ENCODE data around the gene OTUB2.

OTUB2 gene

GRCh38 chr14:93986955-93987354 lies 39.2 kb upstream of the OTUB2 start:
- TF ChIP-seq CTCF (IDR thresholded peaks at IDR 0.05; ENCODE audit: low read depth, low read length) = no peak
- H3K9me3 ChIP-seq (ENCODE audit: severe bottlenecking) = no peaks in the 10 kb centered on the region
- no peak overlapping the region for H3K27ac ChIP-seq
- no peaks in the 10 kb centered on the region for H3K27me3 ChIP-seq (ENCODE audit: insufficient read depth, low read depth, severe bottlenecking)
- H3K36me3 ChIP-seq = no peaks in the 10 kb centered on the region
- H3K4me3 ChIP-seq (ENCODE audit: low read depth, low read length) = no peak overlapping the region
- DNase-seq = no peak

DNA sequence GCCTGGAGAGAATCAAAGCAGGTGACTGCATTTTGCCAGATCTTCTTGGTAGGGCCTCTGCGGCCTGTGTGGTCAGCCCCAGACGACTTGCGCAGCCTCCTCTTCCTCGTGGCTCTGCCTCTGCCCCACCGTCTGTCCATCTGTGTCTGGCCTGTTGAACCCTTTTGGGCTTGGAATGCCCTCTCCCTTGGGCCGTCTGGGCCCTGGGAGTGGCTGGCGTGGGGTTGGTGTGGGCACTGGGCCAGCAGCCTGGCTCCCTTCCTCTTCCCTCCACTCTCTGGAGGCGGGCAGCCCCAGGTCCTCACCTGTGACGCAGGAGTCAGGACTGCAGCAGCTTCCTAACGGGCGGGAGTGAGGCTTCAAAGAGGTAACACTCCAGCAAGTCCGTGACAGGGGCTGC lies 38.8 kb upstream of the OTUB2 start:
- no peak overlapping the region for H3K27ac ChIP-seq

GRCh38 chr14:93987815-93988476 lies 38.2 kb upstream of the OTUB2 start:
- H3K9me3 ChIP-seq (ENCODE audit: severe bottlenecking) = no peaks in the 10 kb centered on the region
- no peaks in the 10 kb centered on the region for H3K36me3 ChIP-seq
- no peak overlapping the region for H3K4me3 ChIP-seq (ENCODE audit: low read depth, low read length)
- H3K27ac ChIP-seq = no peak overlapping the region
- no peak for DNase-seq
- no peak for TF ChIP-seq CTCF (IDR thresholded peaks at IDR 0.05; ENCODE audit: low read depth, low read length)
- no peaks in the 10 kb centered on the region for H3K27me3 ChIP-seq (ENCODE audit: insufficient read depth, low read depth, severe bottlenecking)

More for the DNA sequence above, 38.8 kb upstream of the OTUB2 start:
- no peaks in the 10 kb centered on the region for H3K27me3 ChIP-seq (ENCODE audit: insufficient read depth, low read depth, severe bottlenecking)
- TF ChIP-seq CTCF (IDR thresholded peaks at IDR 0.05; ENCODE audit: low read depth, low read length) = no peak
- H3K9me3 ChIP-seq (ENCODE audit: severe bottlenecking) = no peaks in the 10 kb centered on the region
- no peak overlapping the region for H3K4me3 ChIP-seq (ENCODE audit: low read depth, low read length)
- H3K36me3 ChIP-seq = no peaks in the 10 kb centered on the region
- DNase-seq = no peak

- TF ChIP-seq CTCF (IDR thresholded peaks at IDR 0.05; ENCODE audit: low read depth, low read length) = no peak
Measured at GRCh38 chr14:93989939-93990338, 36.2 kb upstream of the OTUB2 start.

GRCh38 chr14:93991212-93991611 lies 34.9 kb upstream of the OTUB2 start:
- H3K9me3 ChIP-seq (ENCODE audit: severe bottlenecking) = no peaks in the 10 kb centered on the region
- no peaks in the 10 kb centered on the region for H3K27me3 ChIP-seq (ENCODE audit: insufficient read depth, low read depth, severe bottlenecking)
- H3K27ac ChIP-seq = no peak overlapping the region
- H3K36me3 ChIP-seq = no peaks in the 10 kb centered on the region
- no peak overlapping the region for H3K4me3 ChIP-seq (ENCODE audit: low read depth, low read length)
- TF ChIP-seq CTCF (IDR thresholded peaks at IDR 0.05; ENCODE audit: low read depth, low read length) = no peak
- no peak for DNase-seq

More at GRCh38 chr14:93989939-93990338, 36.2 kb upstream of the OTUB2 start:
- Histone ChIP-seq H3K27me3 (ENCODE audit: insufficient read depth, low read depth, severe bottlenecking) (no peaks in the 10 kb centered on the region), H3K36me3 (no peaks in the 10 kb centered on the region), H3K27ac (no peak overlapping the region), H3K9me3 (ENCODE audit: severe bottlenecking) (no peaks in the 10 kb centered on the region), H3K4me3 (ENCODE audit: low read depth, low read length) (no peak overlapping the region)
- no peak for DNase-seq

GRCh38 chr14:93991649-93992048 lies 34.5 kb upstream of the OTUB2 start:
- Histone ChIP-seq H3K36me3 (no peaks in the 10 kb centered on the region), H3K9me3 (ENCODE audit: severe bottlenecking) (no peaks in the 10 kb centered on the region), H3K27ac (no peak overlapping the region), H3K27me3 (ENCODE audit: insufficient read depth, low read depth, severe bottlenecking) (no peaks in the 10 kb centered on the region), H3K4me3 (ENCODE audit: low read depth, low read length) (no peak overlapping the region)
- TF ChIP-seq CTCF (IDR thresholded peaks at IDR 0.05; ENCODE audit: low read depth, low read length) = no peak
- no peak for DNase-seq
